ENCODE measurements around the gene CNPY1. TPM values are rescaled to one million over a fixed set of nuclear protein-coding genes. Genes with fewer than 3 reads are reported as not detected.
"Not testable (repeated sequence)": the region's sequence is repeated elsewhere in the genome, so short reads cannot be mapped to it uniquely, and the experiment has no call there.

The CNPY1 gene
- total RNA-seq, 2 experiments from 2014 or later, result not detected

GRCh38 chr7:155521743-155522398, 24.5 kb downstream of the CNPY1 start:
- Mint-ChIP-seq H3K4me3 (no peak overlapping the region), H3K27me3 (ENCODE audit: low read depth) (peaks cover 26% of the 10 kb centered on the region), H3K4me1 (ENCODE audit: low read depth) (no peaks in the 10 kb centered on the region), H3K36me3 (ENCODE audit: low read depth) (no peaks in the 10 kb centered on the region), H3K27ac (no peak overlapping the region), H3K9me3 (ENCODE audit: insufficient read depth) (no peaks in the 10 kb centered on the region)
- ATAC-seq (no peak), DNase-seq (no peak)
- ChIA-PET CTCF (no interaction called here), POLR2A (no interaction called here)

GRCh38 chr7:155521007-155521742, 25.2 kb downstream of the CNPY1 start:
- H3K9me3 Mint-ChIP-seq (ENCODE audit: insufficient read depth), result no peaks in the 10 kb centered on the region
- peaks cover 22% of the 10 kb centered on the region for H3K27me3 Mint-ChIP-seq (ENCODE audit: low read depth)
- H3K27ac Mint-ChIP-seq, result no peak overlapping the region
- H3K4me1 Mint-ChIP-seq (ENCODE audit: low read depth), result no peaks in the 10 kb centered on the region
- H3K4me3 Mint-ChIP-seq, result no peak overlapping the region
- no peak for DNase-seq
- ATAC-seq, result no peak
- ChIA-PET POLR2A (no interaction called here), CTCF (no interaction called here)
- no peaks in the 10 kb centered on the region for H3K36me3 Mint-ChIP-seq (ENCODE audit: low read depth)

- ChIA-PET POLR2A (no interaction called here), CTCF (no interaction called here)
- H3K9me3 Mint-ChIP-seq (ENCODE audit: insufficient read depth), result no peaks in the 10 kb centered on the region
- DNase-seq (no peak), ATAC-seq (no peak)
- no peak overlapping the region for H3K27ac Mint-ChIP-seq
- H3K4me3 Mint-ChIP-seq, result no peak overlapping the region
- no peaks in the 10 kb centered on the region for H3K4me1 Mint-ChIP-seq (ENCODE audit: low read depth)
- H3K36me3 Mint-ChIP-seq (ENCODE audit: low read depth), result no peaks in the 10 kb centered on the region
- H3K27me3 Mint-ChIP-seq (ENCODE audit: low read depth), result peaks cover 21% of the 10 kb centered on the region
Observed at GRCh38 chr7:155520114-155520513, 26.2 kb downstream of the CNPY1 start.

- H3K4me1 Mint-ChIP-seq (ENCODE audit: low read depth); CTCF ChIA-PET: not testable (repeated sequence)
- H3K27me3 Mint-ChIP-seq (ENCODE audit: low read depth), result peaks cover 21% of the 10 kb centered on the region
Observed at GRCh38 chr7:155519358-155519757, 27.0 kb downstream of the CNPY1 start.

GRCh38 chr7:155518633-155519032, 27.7 kb downstream of the CNPY1 start:
- Mint-ChIP-seq H3K27ac (no peak overlapping the region), H3K4me3 (no peak overlapping the region), H3K4me1 (ENCODE audit: low read depth) (no peaks in the 10 kb centered on the region), H3K9me3 (ENCODE audit: insufficient read depth) (no peaks in the 10 kb centered on the region), H3K27me3 (ENCODE audit: low read depth) (peaks cover 26% of the 10 kb centered on the region), H3K36me3 (ENCODE audit: low read depth) (no peaks in the 10 kb centered on the region)
- ChIA-PET CTCF (no interaction called here), POLR2A (no interaction called here)
- DNase-seq (no peak), ATAC-seq (no peak)

More at GRCh38 chr7:155519358-155519757, 27.0 kb downstream of the CNPY1 start:
- ATAC-seq; H3K27ac Mint-ChIP-seq; H3K9me3 Mint-ChIP-seq (ENCODE audit: insufficient read depth); H3K4me3 Mint-ChIP-seq; DNase-seq; H3K36me3 Mint-ChIP-seq (ENCODE audit: low read depth); POLR2A ChIA-PET: not testable (repeated sequence)

- DNase-seq (no peak), ATAC-seq (no peak)
- ChIA-PET CTCF (no interaction called here), POLR2A (no interaction called here)
- Mint-ChIP-seq H3K27ac (no peak overlapping the region), H3K36me3 (ENCODE audit: low read depth) (no peaks in the 10 kb centered on the region), H3K9me3 (ENCODE audit: insufficient read depth) (no peaks in the 10 kb centered on the region), H3K4me3 (no peak overlapping the region), H3K4me1 (ENCODE audit: low read depth) (no peaks in the 10 kb centered on the region), H3K27me3 (ENCODE audit: low read depth) (peaks cover 28% of the 10 kb centered on the region)
Observed at GRCh38 chr7:155517969-155518368, 28.4 kb downstream of the CNPY1 start.

- Mint-ChIP-seq H3K4me3 (no peak overlapping the region), H3K4me1 (ENCODE audit: low read depth) (no peaks in the 10 kb centered on the region), H3K27me3 (ENCODE audit: low read depth) (peaks cover 29% of the 10 kb centered on the region), H3K9me3 (ENCODE audit: insufficient read depth) (no peaks in the 10 kb centered on the region), H3K36me3 (ENCODE audit: low read depth) (no peaks in the 10 kb centered on the region), H3K27ac (no peak overlapping the region)
- DNase-seq (no peak), ATAC-seq (no peak)
- POLR2A ChIA-PET, result no interaction called here
- CTCF ChIA-PET, result no interaction called here
Observed at GRCh38 chr7:155517452-155517851, 28.9 kb downstream of the CNPY1 start.

GRCh38 chr7:155516466-155516865, 29.9 kb downstream of the CNPY1 start:
- Mint-ChIP-seq H3K9me3 (ENCODE audit: insufficient read depth) (no peaks in the 10 kb centered on the region), H3K36me3 (ENCODE audit: low read depth) (no peaks in the 10 kb centered on the region), H3K27ac (no peak overlapping the region), H3K4me1 (ENCODE audit: low read depth) (no peaks in the 10 kb centered on the region), H3K4me3 (no peak overlapping the region), H3K27me3 (ENCODE audit: low read depth) (peaks cover 38% of the 10 kb centered on the region)
- ATAC-seq (no peak), DNase-seq (no peak)
- ChIA-PET CTCF (no interaction called here), POLR2A (no interaction called here)

- DNase-seq (no peak), ATAC-seq (no peak)
- POLR2A ChIA-PET, result no interaction called here
- H3K9me3 Mint-ChIP-seq (ENCODE audit: insufficient read depth), result no peaks in the 10 kb centered on the region
- peaks cover under 1% of the 10 kb centered on the region for H3K4me1 Mint-ChIP-seq (ENCODE audit: low read depth)
- CTCF ChIA-PET, result no interaction called here
- H3K27ac Mint-ChIP-seq, result no peak overlapping the region
- no peak overlapping the region for H3K4me3 Mint-ChIP-seq
- peaks cover 46% of the 10 kb centered on the region for H3K27me3 Mint-ChIP-seq (ENCODE audit: low read depth)
- H3K36me3 Mint-ChIP-seq (ENCODE audit: low read depth), result peaks cover 3% of the 10 kb centered on the region
Observed at GRCh38 chr7:155515318-155515717, 31.0 kb downstream of the CNPY1 start.

GRCh38 chr7:155514296-155514695, 32.1 kb downstream of the CNPY1 start:
- Mint-ChIP-seq H3K27ac (no peak overlapping the region), H3K4me3 (no peak overlapping the region), H3K4me1 (ENCODE audit: low read depth) (peaks cover 6% of the 10 kb centered on the region), H3K36me3 (ENCODE audit: low read depth) (peaks cover 7% of the 10 kb centered on the region), H3K9me3 (ENCODE audit: insufficient read depth) (no peaks in the 10 kb centered on the region), H3K27me3 (ENCODE audit: low read depth) (peaks cover 48% of the 10 kb centered on the region)
- ChIA-PET CTCF (no interaction called here), POLR2A (no interaction called here)
- DNase-seq (no peak), ATAC-seq (no peak)

- no peak for ATAC-seq
- no peaks in the 10 kb centered on the region for H3K9me3 Mint-ChIP-seq (ENCODE audit: insufficient read depth)
- H3K4me3 Mint-ChIP-seq, result no peak overlapping the region
- peaks cover 12% of the 10 kb centered on the region for H3K36me3 Mint-ChIP-seq (ENCODE audit: low read depth)
- H3K27me3 Mint-ChIP-seq (ENCODE audit: low read depth), result peaks cover 54% of the 10 kb centered on the region
- CTCF ChIA-PET, result no interaction called here
- no peak for DNase-seq
- peaks cover 11% of the 10 kb centered on the region for H3K4me1 Mint-ChIP-seq (ENCODE audit: low read depth)
- no peak overlapping the region for H3K27ac Mint-ChIP-seq
- POLR2A ChIA-PET, result no interaction called here
Observed at GRCh38 chr7:155513543-155514285, 32.6 kb downstream of the CNPY1 start.

- Mint-ChIP-seq H3K4me3 (no peak overlapping the region), H3K27ac (no peak overlapping the region), H3K27me3 (ENCODE audit: low read depth) (peaks cover 61% of the 10 kb centered on the region), H3K36me3 (ENCODE audit: low read depth) (peaks cover 12% of the 10 kb centered on the region), H3K9me3 (ENCODE audit: insufficient read depth) (no peaks in the 10 kb centered on the region), H3K4me1 (ENCODE audit: low read depth) (peaks cover 11% of the 10 kb centered on the region)
- ATAC-seq (no peak), DNase-seq (no peak)
- POLR2A ChIA-PET, result no interaction called here
- CTCF ChIA-PET, result interaction anchor here (1.4 kb wide), 1 partner anchor 56 kb away, joined by 3 read pairs; no protein-coding TSS in a partner anchor
Observed at GRCh38 chr7:155512246-155512887, 34.0 kb downstream of the CNPY1 start.

Measured in activated CD8-positive, alpha-beta T cell treated with anti-CD3 and anti-CD28 coated beads, Interleukin-2, amount 10 ng/mL, durations not matched to agents 7 days and 5 days (primary cell).